ENCODE measurements around the gene RASSF3.
"Not testable (repeated sequence)": the region's sequence is repeated elsewhere in the genome, so short reads cannot be mapped to it uniquely, and the experiment has no call there.

The RASSF3 gene

GRCh38 chr12:64610079-64610659 is at the start of gene RASSF3:
Gene RASSF3 (plus strand): TSS chr12:64610495. CDS start chr12:64610633, 138 bp downstream.
- DNase-seq: no peak

- DNase-seq: no peak
Observed at GRCh38 chr12:64561302-64562136, 48.8 kb upstream of the RASSF3 start.

GRCh38 chr12:64566122-64566521 is 44.2 kb upstream of the RASSF3 start:
- no peak for DNase-seq

GRCh38 chr12:64566831-64567517 is 43.3 kb upstream of the RASSF3 start:
- no peak for DNase-seq

- DNase-seq: no peak
Observed at GRCh38 chr12:64567570-64567969, 42.7 kb upstream of the RASSF3 start.

- DNase-seq: no peak
Observed at GRCh38 chr12:64568298-64568697, 42.0 kb upstream of the RASSF3 start.

- no peak for DNase-seq
Observed at GRCh38 chr12:64569923-64570691, 40.2 kb upstream of the RASSF3 start.

- no peak for DNase-seq
Observed at GRCh38 chr12:64571411-64571810, 38.9 kb upstream of the RASSF3 start.

GRCh38 chr12:64572241-64572640 is 38.1 kb upstream of the RASSF3 start:
- DNase-seq: no peak

GRCh38 chr12:64574837-64575236 is 35.5 kb upstream of the RASSF3 start:
- DNase-seq: no peak

GRCh38 chr12:64577046-64577445 is 33.2 kb upstream of the RASSF3 start:
- DNase-seq: no peak

GRCh38 chr12:64578566-64578965 is 31.7 kb upstream of the RASSF3 start:
- no peak for DNase-seq

GRCh38 chr12:64580681-64581080 is 29.6 kb upstream of the RASSF3 start:
- no peak for DNase-seq

GRCh38 chr12:64582114-64582513 is 28.2 kb upstream of the RASSF3 start:
- no peak for DNase-seq

GRCh38 chr12:64582862-64583261 is 27.4 kb upstream of the RASSF3 start:
- no peak for DNase-seq

GRCh38 chr12:64583395-64583770 is 26.9 kb upstream of the RASSF3 start:
- not testable (repeated sequence) for DNase-seq

GRCh38 chr12:64583771-64584421 is 26.4 kb upstream of the RASSF3 start:
- DNase-seq: no peak

- DNase-seq: no peak
Observed at GRCh38 chr12:64585104-64585503, 25.2 kb upstream of the RASSF3 start.

GRCh38 chr12:64587447-64587846 is 22.8 kb upstream of the RASSF3 start:
- no peak for DNase-seq

- DNase-seq: no peak
Observed at GRCh38 chr12:64590183-64590582, 20.1 kb upstream of the RASSF3 start.

GRCh38 chr12:64595863-64596793 is 14.2 kb upstream of the RASSF3 start:
- DNase-seq: no peak

Measured in KG1 (cell line).